ENCODE data around the gene CHRM2. TPM values are rescaled to one million over a fixed set of nuclear protein-coding genes. Genes with fewer than 3 reads are reported as not detected.

Gene CHRM2
- polyA plus RNA-seq, 2 of the 4 experiments (the other 2 are of a cell fraction): not detected

- Histone ChIP-seq H3K9me3 (no peaks in the 10 kb centered on the region), H3K4me2 (no peak overlapping the region), H3K4me1 (no peaks in the 10 kb centered on the region), H3K27ac (no peak overlapping the region), H3K4me3 (no peak overlapping the region)
- FAIRE-seq (no peak), DNase-seq (ENCODE audit: low read depth in 1 of 2, low spot score in 1 of 2) (no peak), ATAC-seq (no peak)
- no peak for TF ChIP-seq FOSB (CRISPR knock-in tag; IDR thresholded peaks at IDR 0.05)
- TF ChIP-seq RFX5 (IDR thresholded peaks at IDR 0.05): no peak
- TF ChIP-seq JUN (IDR thresholded peaks at IDR 0.05): no peak
- TF ChIP-seq ZSCAN20 (CRISPR knock-in tag; IDR thresholded peaks at IDR 0.05): no peak
- TF ChIP-seq RCOR1 (IDR thresholded peaks at IDR 0.05; ENCODE audit: low read depth, low read length): no peak
- TF ChIP-seq HOXA7 (CRISPR knock-in tag; IDR thresholded peaks at IDR 0.05): no peak
- no peak for TF ChIP-seq TFCP2L1 (CRISPR knock-in tag; IDR thresholded peaks at IDR 0.05)
- TF ChIP-seq, protein P1, sequence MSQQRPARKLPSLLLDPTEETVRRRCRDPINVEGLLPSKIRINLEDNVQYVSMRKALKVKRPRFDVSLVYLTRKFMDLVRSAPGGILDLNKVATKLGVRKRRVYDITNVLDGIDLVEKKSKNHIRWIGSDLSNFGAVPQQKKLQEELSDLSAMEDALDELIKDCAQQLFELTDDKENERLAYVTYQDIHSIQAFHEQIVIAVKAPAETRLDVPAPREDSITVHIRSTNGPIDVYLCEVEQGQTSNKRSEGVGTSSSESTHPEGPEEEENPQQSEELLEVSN (IDR thresholded peaks at IDR 0.05; ENCODE audit: borderline replicate concordance, low read depth): no peak
- no peak for TF ChIP-seq KDM1A (IDR thresholded peaks at IDR 0.05; ENCODE audit: low read depth)
- TF ChIP-seq, protein P2, sequence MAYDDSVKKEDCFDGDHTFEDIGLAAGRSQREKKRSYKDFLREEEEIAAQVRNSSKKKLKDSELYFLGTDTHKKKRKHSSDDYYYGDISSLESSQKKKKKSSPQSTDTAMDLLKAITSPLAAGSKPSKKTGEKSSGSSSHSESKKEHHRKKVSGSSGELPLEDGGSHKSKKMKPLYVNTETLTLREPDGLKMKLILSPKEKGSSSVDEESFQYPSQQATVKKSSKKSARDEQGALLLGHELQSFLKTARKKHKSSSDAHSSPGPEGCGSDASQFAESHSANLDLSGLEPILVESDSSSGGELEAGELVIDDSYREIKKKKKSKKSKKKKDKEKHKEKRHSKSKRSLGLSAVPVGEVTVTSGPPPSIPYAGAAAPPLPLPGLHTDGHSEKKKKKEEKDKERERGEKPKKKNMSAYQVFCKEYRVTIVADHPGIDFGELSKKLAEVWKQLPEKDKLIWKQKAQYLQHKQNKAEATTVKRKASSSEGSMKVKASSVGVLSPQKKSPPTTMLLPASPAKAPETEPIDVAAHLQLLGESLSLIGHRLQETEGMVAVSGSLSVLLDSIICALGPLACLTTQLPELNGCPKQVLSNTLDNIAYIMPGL (CRISPR knock-in tag; IDR thresholded peaks at IDR 0.05; ENCODE audit: borderline replicate concordance): no peak
- no peak for TF ChIP-seq ZNF302 (CRISPR knock-in tag; IDR thresholded peaks at IDR 0.05)
- TF ChIP-seq, protein P3, sequence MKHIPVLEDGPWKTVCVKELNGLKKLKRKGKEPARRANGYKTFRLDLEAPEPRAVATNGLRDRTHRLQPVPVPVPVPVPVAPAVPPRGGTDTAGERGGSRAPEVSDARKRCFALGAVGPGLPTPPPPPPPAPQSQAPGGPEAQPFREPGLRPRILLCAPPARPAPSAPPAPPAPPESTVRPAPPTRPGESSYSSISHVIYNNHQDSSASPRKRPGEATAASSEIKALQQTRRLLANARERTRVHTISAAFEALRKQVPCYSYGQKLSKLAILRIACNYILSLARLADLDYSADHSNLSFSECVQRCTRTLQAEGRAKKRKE (CRISPR knock-in tag; IDR thresholded peaks at IDR 0.05; ENCODE audit: low read depth): no peak
- TF ChIP-seq MYC (IDR thresholded peaks at IDR 0.05; ENCODE audit: borderline replicate concordance, low read length): no peak
- TF ChIP-seq NPAS2 (CRISPR knock-in tag; IDR thresholded peaks at IDR 0.05; ENCODE audit: borderline replicate concordance): no peak
- no peak for TF ChIP-seq POLR2AphosphoS2 (conservative IDR thresholded peaks at IDR 0.05; ENCODE audit: low read length)
- no peak for TF ChIP-seq HOXB5 (CRISPR knock-in tag; IDR thresholded peaks at IDR 0.05)
- TF ChIP-seq, protein P4, sequence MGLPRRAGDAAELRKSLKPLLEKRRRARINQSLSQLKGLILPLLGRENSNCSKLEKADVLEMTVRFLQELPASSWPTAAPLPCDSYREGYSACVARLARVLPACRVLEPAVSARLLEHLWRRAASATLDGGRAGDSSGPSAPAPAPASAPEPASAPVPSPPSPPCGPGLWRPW (IDR thresholded peaks at IDR 0.05): no peak
- no peak for TF ChIP-seq SREBF2 (IDR thresholded peaks at IDR 0.05)
- TF ChIP-seq POLR2A (IDR thresholded peaks at IDR 0.05; ENCODE audit: low read length): no peak
- no peak for TF ChIP-seq HOXB13 (CRISPR knock-in tag; IDR thresholded peaks at IDR 0.05; ENCODE audit: low read depth)
- ChIA-PET CTCF (no interaction called here), POLR2A (no interaction called here)
- WGBS (ENCODE audit: missing lambda C conversion rate): 73% methylated on average over 4 of the region's 4 CpGs
Measured at GRCh38 chr7:136940122-136940521, 71.7 kb downstream of the CHRM2 start.

- Histone ChIP-seq H3K4me3 (no peak overlapping the region), H3K27ac (no peak overlapping the region), H3K4me2 (no peak overlapping the region), H3K4me1 (no peaks in the 10 kb centered on the region), H3K9me3 (no peaks in the 10 kb centered on the region)
- POLR2A ChIA-PET: no interaction called here
- CTCF ChIA-PET: no interaction called here
- no peak for ATAC-seq
- WGBS (ENCODE audit: missing lambda C conversion rate): 0% methylated on average over 1 of the region's 1 CpG
- TF ChIP-seq RNF2 (IDR thresholded peaks at IDR 0.05; ENCODE audit: borderline replicate concordance, low read depth): no peak
- TF ChIP-seq EHMT2 (IDR thresholded peaks at IDR 0.05; ENCODE audit: low read depth): no peak
- TF ChIP-seq, protein P3 (CRISPR knock-in tag; IDR thresholded peaks at IDR 0.05; ENCODE audit: low read depth): no peak
- TF ChIP-seq HOXA7 (CRISPR knock-in tag; IDR thresholded peaks at IDR 0.05): no peak
- TF ChIP-seq HOXB13 (CRISPR knock-in tag; IDR thresholded peaks at IDR 0.05; ENCODE audit: low read depth): no peak
- no peak for TF ChIP-seq EP300 (IDR thresholded peaks at IDR 0.05)
- TF ChIP-seq FOXS1 (CRISPR knock-in tag; IDR thresholded peaks at IDR 0.05): no peak
- TF ChIP-seq HEYL (CRISPR knock-in tag; IDR thresholded peaks at IDR 0.05): no peak
- no peak for TF ChIP-seq HDAC2 (IDR thresholded peaks at IDR 0.05)
- TF ChIP-seq, protein P5, sequence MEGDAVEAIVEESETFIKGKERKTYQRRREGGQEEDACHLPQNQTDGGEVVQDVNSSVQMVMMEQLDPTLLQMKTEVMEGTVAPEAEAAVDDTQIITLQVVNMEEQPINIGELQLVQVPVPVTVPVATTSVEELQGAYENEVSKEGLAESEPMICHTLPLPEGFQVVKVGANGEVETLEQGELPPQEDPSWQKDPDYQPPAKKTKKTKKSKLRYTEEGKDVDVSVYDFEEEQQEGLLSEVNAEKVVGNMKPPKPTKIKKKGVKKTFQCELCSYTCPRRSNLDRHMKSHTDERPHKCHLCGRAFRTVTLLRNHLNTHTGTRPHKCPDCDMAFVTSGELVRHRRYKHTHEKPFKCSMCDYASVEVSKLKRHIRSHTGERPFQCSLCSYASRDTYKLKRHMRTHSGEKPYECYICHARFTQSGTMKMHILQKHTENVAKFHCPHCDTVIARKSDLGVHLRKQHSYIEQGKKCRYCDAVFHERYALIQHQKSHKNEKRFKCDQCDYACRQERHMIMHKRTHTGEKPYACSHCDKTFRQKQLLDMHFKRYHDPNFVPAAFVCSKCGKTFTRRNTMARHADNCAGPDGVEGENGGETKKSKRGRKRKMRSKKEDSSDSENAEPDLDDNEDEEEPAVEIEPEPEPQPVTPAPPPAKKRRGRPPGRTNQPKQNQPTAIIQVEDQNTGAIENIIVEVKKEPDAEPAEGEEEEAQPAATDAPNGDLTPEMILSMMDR (IDR thresholded peaks at IDR 0.05): no peak
- no peak for TF ChIP-seq TP53 (CRISPR knock-in tag; IDR thresholded peaks at IDR 0.05)
- no peak for TF ChIP-seq PHF8 (IDR thresholded peaks at IDR 0.05; ENCODE audit: borderline replicate concordance, low read depth)
- TF ChIP-seq ELK1 (IDR thresholded peaks at IDR 0.05; ENCODE audit: low read depth, low read length): no peak
- no peak for TF ChIP-seq USF2 (IDR thresholded peaks at IDR 0.05)
- no peak for TF ChIP-seq CBX8 (IDR thresholded peaks at IDR 0.05)
- no peak for FAIRE-seq
- DNase-seq (ENCODE audit: low read depth in 1 of 2, low spot score in 1 of 2): no peak
Measured at GRCh38 chr7:136940917-136941316, 72.5 kb downstream of the CHRM2 start.

All from A549 (cell line).